NCI-H1417 (cell line): ENCODE results near the gene SLC30A5.
"Not testable (repeated sequence)": the region's sequence is repeated elsewhere in the genome, so short reads cannot be mapped to it uniquely, and the experiment has no call there.

ENCODE experiments used
- DNase-seq, 3 experiments: peaks; one replicate each; lab custom pipeline; 2025; lab: John Stamatoyannopoulos, UW

The SLC30A5 gene

DNA sequence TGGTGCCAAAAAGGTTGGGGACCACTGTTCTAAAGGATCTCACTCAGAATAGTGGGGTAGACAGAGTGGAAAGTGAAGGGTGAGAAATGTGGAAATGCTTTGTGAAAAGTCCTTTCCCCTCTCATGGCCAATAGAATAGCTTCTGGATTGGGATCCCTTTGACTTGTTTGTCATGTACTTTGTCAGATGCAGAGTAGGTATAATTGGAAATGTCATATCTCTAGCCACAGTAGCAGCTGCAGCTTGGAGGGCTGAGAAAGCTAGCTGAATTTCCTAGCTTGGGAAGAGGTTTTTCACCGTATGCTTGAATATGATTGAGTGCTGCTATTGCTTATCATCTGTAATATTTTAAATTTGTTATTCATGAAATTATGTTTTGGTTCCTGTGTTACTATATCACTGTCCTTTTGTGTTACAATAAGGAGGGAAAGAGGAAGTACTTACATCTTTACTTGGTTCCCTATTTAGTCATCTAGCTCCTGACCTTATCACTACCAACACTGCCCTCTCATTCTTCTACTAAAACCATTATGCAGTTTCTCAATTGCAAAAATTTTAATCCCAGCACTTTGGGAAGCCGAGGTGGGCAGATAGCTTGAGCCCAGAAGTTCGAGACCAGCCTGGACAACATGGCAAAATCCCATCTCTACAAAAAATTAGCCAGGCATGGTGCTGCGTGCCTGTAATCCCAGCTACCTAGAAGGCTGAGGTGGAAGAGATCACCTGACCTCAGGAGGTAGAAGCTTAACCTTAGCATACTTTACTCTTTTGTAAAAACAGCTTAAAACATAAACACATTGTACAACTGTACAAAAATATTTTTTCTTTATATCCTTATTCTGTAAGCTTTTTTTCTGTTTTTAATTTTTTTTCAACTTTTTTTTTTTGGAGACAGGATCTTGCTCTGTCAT is 12.4 kb downstream of the SLC30A5 start:
- DNase-seq, result no peak

DNA sequence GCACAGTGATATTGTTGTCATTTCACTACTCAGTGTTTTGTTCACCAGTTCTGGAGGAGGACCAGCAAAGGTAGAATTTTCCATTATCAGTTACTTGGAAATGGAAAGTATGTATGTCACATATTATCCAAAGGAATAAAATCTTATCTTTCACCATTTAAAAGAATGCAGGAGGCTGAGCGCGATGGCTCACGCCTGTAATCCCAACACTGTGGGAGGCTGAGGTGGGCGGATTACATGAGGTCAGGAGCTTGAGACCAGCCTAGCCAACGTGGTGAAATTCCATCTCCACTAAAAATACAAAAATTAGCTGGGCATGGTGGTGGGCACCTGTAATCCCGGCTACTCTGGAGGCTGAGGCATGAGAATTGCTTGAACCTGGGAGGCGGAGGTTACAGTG is 14.6 kb downstream of the SLC30A5 start:
- not testable (repeated sequence) for DNase-seq

DNA sequence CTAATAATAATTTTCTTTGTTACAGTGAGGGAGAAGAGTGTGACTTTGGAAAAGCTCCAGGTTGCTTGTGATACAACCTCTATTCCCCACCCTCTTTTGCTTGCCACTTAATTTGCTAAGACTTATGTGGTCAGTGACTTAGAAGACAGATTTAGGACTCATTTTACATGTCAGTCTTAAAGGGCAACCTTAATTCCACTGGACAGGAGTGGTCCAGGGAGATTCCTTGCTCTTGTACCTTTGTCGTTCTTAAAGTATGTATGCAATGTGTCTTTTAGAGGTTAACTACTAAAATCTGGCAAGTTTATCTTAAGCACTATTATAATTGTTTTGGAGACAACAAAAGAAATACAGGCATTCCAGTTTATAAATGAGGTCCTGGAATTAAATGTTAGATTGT is 20.0 kb downstream of the SLC30A5 start:
- DNase-seq, result no peak

DNA sequence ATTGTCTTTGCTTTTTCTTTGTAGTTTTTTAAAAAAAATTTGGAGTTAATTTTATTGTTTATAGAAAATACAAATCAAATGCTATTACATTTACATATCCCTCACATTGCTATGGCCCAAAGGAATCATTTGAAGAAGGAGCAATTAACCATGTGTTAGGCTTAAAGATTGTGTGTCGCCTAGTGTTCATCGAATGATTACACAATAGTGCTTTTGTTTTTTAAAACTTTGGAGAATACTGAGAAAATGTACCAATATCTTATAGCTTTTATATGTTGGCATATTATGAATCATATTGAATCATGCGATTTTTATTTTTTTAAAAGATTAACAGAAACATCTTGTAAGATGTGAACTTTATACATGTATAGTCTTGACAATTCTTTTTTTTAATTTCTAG is 21.7 kb downstream of the SLC30A5 start:
- DNase-seq, result no peak

DNA sequence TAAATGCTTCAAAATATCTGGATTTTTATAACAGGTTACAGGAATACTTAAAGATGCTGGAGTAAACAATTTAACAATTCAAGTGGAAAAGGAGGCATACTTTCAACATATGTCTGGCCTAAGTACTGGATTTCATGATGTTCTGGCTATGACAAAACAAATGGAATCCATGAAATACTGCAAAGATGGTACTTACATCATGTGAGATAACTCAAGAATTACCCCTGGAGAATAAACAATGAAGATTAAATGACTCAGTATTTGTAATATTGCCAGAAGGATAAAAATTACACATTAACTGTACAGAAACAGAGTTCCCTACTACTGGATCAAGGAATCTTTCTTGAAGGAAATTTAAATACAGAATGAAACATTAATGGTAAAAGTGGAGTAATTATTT is 35.6 kb downstream of the SLC30A5 start:
- no peak for DNase-seq

DNA sequence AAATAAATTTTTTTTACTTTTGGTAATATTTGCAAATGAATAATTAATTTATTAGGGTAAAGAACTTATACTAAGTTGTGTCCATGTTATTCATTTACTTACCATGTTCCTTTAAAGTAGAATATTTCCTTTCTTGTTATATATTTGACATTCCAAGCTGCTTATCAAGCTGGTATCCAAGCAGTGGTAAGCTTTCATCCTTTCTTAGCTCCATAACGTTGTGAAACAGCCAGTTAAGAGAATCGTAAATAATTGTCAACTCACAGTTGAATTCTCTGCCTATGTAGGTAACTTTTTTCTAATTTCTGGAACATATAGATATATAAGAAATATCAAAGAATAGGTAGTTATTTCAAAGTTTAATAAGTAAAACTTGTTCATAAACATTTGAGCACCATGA is 36.4 kb downstream of the SLC30A5 start:
- DNase-seq, result no peak

DNA sequence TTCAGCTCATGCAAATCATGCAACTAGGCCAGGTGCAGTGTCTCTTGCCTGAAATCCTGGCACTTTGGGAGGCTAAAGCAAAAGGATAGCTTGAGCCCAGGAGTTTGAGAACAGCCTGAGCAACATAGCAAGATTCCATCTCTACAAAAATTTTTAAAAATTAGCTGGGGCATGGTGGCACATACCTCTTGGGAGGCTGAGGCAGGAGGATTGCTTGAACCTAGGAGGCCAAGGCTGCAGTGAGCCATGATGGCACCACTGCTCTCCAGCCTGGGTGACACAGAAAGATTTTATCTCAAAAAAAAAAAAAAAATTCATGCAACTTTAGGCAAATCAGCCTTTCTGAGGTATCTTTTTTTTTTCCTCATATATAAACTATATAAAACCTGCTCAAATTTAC is 37.5 kb downstream of the SLC30A5 start:
- no peak for DNase-seq

DNA sequence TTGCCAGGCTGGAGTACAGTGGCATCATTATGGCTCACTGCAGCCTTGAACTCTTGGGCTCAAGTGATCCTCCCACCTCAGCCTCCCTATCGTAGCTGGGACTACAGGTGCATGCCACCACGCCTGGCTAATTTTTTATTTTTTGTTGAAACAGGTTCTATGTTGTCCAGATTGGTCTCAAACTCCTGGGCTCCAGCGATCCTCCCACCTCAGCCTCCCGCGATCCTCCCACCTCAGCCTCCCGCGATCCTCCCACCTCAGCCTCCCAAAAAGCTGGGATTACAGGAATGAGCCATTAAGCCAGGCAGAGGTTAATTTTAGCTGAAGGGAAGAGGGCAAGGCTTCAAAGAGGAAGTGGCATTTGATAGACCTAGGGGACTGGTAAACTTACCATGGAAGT is 40.3 kb downstream of the SLC30A5 start:
- no peak for DNase-seq

DNA sequence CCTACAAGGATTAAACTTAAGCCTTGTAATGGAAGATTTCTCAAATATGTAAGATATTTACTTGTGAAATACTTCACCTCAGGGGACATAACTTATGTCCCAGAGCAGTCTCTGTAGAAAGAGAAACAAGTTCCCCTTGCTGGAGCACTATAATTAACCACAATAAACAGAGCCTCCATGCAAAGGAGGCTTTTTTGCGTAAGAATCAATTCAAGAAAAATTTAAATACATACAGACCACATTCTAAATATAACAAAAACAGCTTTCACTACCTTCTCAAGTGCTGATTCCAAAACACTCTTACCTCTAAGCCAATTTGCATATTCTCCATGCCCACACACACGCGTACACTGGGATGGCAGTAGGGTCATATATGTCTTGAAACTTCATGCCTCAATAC is 42.5 kb downstream of the SLC30A5 start:
- no peak for DNase-seq

DNA sequence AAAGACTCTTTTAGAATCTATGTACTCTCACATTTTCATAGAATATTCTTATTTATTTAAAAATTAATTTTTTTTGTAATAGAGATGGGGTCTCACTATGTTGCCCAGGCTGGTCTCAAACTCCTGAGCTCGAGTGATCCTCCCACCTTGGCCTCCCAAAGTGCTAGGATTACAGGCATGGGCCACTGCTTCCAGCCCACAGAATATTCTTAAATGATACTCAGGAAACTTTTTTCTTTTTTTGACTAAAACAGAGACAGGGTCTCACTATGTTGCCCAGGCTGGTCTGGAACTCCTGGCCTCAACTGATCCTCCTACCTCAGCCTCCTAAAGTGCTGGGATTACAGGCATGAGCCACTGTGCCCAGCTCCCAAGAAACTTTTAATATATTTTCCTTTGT is 43.4 kb downstream of the SLC30A5 start:
- not testable (repeated sequence) for DNase-seq

DNA sequence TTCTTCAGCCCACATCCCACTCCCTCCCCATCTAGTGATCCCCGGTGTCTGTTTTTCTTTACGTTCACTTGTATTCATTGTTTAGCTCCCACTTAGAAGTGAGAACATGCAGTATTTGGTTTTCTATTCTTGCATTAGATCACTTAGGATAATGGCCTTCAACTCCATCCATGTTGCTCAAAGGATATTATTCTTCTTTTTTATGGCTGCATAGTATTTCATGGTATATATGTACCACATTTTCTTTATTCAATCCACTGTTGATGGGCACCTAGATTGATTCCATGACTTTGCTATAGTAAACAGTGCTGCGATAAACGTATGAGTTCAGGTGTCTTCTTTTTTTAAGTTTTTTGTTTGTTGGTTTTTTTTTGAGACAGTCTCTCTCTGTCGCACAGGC is 44.0 kb downstream of the SLC30A5 start:
- DNase-seq, result no peak

DNA sequence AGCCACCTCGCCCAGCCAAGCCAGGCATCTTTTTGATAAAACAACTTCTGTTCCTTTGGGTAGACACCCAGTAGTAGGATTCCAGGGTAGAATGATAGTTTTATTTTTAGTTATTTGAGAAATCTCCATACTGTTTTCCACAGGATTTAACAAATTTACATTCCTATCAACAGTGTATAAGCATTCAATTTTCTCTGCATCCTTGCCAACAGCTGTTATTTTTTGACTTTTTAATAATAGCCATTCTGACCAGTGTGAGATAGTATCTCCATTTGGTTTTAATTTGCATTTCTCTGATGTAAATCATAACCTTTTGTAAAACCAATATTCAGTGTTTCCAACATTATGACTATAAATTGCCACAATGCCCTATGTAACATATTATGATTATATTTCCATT is 45.0 kb downstream of the SLC30A5 start:
- DNase-seq, result no peak

DNA sequence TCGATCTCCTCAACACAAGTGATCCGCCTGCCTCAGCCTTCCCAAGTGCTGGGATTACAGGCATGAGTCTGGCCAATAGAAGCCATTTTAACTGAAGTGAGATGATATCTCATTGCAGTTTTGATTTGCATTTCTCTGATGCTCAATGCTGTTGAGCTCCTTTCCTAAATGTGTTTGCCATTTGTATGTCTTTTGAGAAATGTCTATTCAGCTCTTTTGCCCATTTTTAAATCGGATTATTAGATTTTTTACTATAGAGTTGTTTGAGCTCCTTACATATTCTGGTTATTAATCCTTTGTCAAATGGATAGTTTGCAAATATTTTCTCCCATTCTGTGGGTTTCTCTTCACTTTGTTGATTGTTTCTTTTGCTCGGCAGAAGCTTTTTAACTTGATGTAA is 46.4 kb downstream of the SLC30A5 start:
- not testable (repeated sequence) for DNase-seq

DNA sequence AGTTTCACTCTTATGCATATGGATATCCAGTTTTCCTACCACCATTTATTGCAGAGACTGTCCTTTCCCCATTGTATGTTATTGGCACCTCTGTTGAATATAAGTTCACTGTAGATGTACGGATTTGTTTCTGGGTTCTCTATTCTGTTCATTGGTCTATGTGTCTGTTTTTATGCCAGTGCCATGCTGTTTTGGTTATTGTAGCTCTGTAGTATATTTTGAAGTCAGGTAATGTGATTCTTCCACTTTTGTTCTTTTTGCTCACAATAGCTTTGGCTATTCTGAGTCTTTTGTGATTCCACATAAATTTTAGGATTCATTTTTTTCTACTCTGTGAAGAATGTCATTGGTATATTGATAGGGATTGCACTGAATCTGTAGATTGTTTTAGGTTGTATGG is 47.0 kb downstream of the SLC30A5 start:
- DNase-seq, result no peak

DNA sequence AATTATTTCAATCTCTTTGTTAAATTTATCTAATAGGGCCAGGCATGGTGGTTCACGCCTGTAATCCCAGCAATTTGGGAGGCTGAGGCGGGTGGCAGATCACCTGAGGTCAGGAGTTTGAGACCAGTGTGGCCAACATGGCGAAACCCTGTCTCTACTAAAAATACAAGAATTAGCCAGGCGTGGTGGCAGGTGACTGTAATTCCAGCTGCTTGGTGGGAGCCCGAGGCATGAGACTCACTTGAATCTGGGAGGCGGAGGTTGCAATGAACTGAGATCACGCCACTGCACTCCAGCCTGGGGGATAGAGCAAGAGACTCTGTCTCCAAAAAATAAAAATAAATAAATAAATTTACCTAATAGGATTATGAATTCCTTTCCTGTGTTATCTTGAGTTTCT is 54.8 kb downstream of the SLC30A5 start:
- DNase-seq, result not testable (repeated sequence)

DNA sequence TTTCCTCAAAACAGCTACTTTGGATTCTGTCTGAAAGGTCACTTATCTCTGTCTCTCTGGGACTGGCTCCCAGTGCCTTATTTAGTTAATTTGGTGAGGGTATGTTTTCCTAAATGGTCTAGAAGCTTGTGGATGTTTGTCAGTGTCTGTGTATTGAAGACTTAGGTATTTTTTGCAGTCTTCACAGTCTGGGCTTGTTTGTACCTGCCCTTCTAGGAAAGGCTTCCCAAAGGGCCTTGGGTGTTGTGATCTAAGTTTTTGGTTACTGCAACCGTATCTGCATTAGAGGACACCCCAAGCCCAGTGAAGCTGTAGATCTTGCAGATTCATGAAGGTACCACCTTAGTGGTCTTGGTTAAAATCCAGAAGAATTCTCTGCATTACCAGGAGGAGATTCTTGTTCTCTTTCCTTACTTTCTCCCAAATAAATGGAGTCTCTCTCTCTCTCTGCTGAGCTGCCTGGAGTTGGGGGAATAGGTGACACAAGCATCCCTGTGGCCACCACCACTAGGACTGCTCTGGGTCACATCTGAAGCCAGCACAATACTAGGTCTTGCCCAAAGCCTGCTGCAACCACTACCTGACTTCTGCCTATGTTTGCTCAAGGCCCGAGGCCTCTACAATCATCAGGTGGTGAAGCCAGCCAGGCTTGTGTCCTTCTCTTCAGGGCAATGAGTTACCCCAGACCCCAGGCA is 55.3 kb downstream of the SLC30A5 start:
- no peak for DNase-seq

DNA sequence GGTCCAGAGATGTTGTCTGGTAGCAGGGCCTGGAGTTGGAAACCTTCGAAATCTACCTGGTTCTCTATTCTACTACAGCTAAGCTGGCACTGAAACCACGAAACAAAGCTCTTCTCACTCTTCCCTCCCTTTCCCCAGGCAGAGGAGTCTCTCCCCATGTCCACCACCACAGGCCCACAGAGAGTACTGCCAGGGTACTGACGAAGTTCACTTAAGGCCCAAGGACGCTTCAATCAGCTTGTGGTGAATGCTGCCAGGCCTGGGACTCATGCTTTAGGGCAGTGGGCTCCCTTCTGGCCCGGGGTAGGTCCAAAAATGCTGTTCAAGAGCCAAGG is 55.8 kb downstream of the SLC30A5 start:
- no peak for DNase-seq

DNA sequence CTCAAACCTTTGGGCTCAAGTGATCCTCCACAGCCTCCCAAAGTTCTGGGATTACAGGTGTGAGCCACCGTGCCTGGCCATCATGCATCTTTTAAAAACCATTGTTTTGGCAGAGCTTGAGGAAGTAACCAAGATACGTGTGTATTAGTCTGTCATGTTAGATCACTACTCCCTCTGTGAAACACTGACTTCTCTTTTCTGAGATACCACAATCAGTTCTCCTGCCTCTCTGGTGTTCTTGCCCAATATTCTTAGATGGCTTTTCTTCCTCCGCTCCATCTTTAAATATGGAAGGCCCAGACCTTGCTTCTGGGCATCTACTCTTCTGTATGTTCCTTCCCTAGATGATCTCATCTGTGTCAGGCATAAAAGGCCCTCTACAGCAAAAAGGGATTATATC is 58.9 kb downstream of the SLC30A5 start:
- DNase-seq, result no peak

DNA sequence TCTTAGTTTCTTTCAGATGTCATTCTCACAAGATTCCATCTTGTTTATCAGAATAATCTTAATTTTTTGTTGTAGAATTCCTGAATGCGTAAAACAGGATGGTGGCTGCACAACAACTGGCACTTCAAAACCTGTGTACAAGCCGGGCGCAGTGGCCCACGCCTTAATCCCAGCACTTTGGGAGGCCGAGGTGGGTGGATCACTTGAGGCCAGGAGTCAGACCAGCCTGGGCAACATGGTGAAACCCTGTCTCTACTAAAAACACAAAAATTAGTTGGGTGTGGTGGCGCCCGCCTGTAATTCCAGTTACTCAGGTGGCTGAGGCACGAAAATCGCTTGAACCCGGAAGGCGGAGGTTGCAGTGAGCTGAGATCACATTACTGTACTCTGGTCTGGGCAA is 62.6 kb downstream of the SLC30A5 start:
- DNase-seq, result no peak

DNA sequence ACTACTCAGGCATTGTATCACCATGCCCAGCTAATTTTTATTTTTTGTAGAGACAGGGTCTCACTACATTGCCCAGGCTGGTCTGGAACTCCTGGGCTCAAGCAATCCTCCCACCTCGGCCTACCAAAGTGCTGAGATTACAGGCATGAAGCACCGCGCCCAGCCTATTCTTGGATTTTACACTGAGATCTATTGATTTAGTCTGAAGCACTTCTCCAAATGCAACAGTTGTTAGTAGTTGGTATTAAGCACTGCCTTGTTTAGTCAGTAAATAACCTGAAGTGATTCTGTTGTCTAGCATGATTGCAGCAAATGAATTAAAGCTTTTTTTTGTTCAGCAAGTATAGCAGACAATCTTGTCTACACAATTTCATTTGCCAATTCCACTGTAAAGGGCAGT is 64.2 kb downstream of the SLC30A5 start:
- no peak for DNase-seq

DNA sequence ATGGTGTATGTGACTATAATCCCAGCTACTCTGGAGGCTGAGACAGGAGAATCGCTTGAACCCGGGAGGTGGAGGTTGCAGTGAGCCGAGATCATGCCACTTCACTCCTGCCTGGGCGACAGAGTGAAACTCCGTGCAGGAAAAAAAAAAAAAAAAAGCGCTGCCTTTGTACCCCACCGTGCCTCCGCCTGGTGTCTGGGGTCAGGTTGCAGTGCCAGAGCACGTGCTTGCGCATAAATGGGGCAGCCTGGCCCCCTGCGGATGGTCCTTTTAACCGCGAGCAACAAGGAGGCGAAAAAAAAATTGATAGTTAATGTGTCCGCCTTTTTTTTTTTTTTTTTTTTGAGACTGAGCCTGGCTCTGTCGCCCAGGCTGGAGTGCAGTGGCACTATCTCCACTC is 66.8 kb downstream of the SLC30A5 start:
- DNase-seq, result no peak

DNA sequence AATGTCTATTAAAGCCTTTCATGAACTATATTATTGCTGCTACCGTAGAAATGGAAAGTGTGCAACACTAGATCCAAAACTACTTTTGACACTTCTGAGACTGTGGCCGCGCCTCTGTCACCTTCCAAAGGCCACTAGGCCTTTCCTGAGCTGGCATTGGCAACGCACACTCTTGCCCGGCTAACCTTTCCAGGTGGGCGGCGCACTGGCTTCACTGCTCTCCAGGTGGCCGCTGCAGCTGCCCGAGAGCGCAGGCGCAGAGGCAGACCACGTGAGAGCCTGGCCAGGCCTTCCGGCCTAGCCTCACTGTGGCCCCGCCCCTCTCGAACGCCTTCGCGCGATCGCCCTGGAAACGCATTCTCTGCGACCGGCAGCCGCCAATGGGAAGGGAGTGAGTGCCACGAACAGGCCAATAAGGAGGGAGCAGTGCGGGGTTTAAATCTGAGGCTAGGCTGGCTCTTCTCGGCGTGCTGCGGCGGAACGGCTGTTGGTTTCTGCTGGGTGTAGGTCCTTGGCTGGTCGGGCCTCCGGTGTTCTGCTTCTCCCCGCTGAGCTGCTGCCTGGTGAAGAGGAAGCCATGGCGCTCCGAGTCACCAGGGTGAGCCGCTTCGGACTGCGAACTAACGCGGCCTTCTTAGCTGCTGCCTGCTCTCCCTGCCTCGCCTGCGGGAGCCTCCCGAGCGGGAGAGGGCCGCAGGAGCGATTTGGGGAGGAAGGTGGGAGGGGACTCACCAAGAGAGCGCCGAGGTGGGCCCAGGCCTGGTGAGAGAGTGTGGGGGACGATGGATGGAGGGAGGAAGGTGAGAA is 73.1 kb downstream of the SLC30A5 start, which contains the start of gene CCNB1:
Gene CCNB1, plus strand, starts transcription at position 465 of the 807 bp plus-strand sequence. Its CDS starts 113 bp downstream, at position 578.
- DNase-seq, result peak; percentile 93 to 99 (median 96)

DNA sequence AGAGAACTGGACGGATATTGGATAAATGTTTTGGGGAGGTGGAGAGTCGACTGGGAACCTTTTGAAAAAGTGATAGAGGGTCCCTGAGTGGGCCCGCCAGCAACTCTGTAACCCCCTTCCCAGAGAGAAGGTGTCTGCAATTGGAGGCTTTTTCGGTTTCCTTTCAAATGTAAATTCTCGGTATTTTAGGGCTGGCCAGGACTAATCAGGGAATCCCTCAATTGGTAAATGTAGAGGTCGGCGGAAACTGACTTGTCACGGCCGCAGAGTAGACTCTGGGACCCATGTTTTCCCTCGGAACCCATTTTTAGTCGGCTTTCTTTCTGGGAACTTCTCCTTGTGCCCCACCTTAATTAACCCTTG is 73.7 kb downstream of the SLC30A5 start:
- DNase-seq, result peak in 1 of 3 experiments; percentile 35
